IPS-18a (cell line): ENCODE data around the gene AGAP1.

Source experiments
- H3K27ac ChIP-seq: one replicate; pipeline ENCODE4 v1.5.1; 2013; ENCODE audit warnings: low read length
- H3K27me3 ChIP-seq: one replicate; pipeline ENCODE4 v1.6.1; 2013; ENCODE audit warnings: mild to moderate bottlenecking, low read length; ENCODE audit not compliant: control insufficient read depth, insufficient read depth
- H3K36me3 ChIP-seq: one replicate; pipeline ENCODE4 v1.6.1; 2013; ENCODE audit warnings: low read depth, low read length; ENCODE audit not compliant: control insufficient read depth
- H3K4me1 ChIP-seq: one replicate; pipeline ENCODE4 v1.6.1; 2013; ENCODE audit warnings: low read depth, low read length; ENCODE audit not compliant: control insufficient read depth
- H3K4me3 ChIP-seq: one replicate; pipeline ENCODE4 v1.5.1; 2013; ENCODE audit warnings: low read length
- H3K9ac ChIP-seq: one replicate; pipeline ENCODE4 v1.6.1; 2013; ENCODE audit warnings: mild to moderate bottlenecking, low read length, moderate library complexity
- H3K9me3 ChIP-seq: one replicate; pipeline ENCODE4 v1.6.1; 2013; ENCODE audit warnings: low read depth, low read length; ENCODE audit not compliant: control insufficient read depth

Gene AGAP1

DNA sequence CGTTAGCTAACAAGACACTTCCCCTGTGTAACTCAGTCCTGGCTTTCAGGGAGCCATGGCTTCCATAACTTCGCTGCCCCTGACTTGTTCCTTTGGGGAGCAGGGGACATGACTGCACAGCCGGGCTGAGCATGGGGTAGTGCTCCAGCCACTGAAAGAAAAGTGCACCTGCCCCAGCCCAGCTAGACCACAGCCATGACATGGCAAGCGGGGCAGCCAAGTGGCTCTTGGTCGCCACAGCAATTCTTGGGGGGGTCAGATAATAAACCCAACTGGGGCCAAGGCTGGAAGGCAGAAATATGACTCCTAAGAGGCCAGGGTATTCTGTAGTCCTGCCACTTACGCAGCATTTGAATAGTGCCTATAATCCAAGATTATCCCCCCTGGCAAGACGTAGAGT is 385.3 kb downstream of the AGAP1 start:
- no peaks in the 10 kb centered on the region for H3K4me1 ChIP-seq
- H3K9me3 ChIP-seq = no peaks in the 10 kb centered on the region

DNA sequence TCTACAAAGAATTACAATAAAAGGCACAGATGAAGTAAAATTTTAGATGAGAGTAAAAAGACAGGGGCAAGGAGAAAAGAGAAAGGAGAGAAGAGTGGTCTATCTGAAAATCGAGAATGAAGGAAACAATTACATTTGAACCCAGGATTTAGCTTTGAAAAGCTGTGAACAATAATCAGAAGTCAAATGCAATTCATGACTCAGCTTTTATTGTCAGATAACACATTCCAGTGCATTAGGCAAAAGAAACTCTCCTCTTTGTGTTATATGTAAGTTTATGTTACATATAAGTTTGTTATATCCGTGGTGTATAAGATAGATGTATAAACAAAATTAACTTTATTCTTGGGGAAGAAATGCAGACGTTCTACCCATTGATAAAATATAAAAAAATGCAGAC is 389.8 kb downstream of the AGAP1 start:
- Histone ChIP-seq H3K4me3 (no peak overlapping the region), H3K27me3 (no peaks in the 10 kb centered on the region), H3K36me3 (no peaks in the 10 kb centered on the region), H3K9me3 (no peaks in the 10 kb centered on the region), H3K9ac (no peak overlapping the region), H3K4me1 (no peaks in the 10 kb centered on the region), H3K27ac (no peak overlapping the region)

More for the DNA sequence above, 385.3 kb downstream of the AGAP1 start:
- H3K27ac ChIP-seq = no peak overlapping the region
- no peaks in the 10 kb centered on the region for H3K36me3 ChIP-seq
- no peak overlapping the region for H3K9ac ChIP-seq
- no peak overlapping the region for H3K4me3 ChIP-seq
- H3K27me3 ChIP-seq = no peaks in the 10 kb centered on the region

DNA sequence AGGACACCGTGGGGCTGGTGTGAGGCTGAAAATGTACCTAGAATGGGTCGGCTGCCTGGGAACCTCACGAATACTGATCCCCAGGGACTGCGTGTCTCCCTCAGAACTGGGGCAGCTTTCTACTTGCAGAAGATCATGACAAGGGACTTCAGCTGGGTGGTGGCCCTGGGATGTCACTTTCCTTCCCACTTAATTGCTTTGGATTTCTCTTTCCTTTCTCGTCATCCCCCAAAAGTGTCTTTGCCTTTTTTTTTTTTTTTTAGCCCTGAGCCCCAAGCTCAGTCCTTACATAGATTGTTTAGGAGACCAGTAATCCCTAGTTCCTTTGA is 395.4 kb downstream of the AGAP1 start:
- Histone ChIP-seq H3K27me3 (no peaks in the 10 kb centered on the region), H3K9me3 (no peaks in the 10 kb centered on the region), H3K36me3 (no peaks in the 10 kb centered on the region), H3K27ac (no peak overlapping the region), H3K4me1 (no peaks in the 10 kb centered on the region), H3K4me3 (no peak overlapping the region), H3K9ac (no peak overlapping the region)

DNA sequence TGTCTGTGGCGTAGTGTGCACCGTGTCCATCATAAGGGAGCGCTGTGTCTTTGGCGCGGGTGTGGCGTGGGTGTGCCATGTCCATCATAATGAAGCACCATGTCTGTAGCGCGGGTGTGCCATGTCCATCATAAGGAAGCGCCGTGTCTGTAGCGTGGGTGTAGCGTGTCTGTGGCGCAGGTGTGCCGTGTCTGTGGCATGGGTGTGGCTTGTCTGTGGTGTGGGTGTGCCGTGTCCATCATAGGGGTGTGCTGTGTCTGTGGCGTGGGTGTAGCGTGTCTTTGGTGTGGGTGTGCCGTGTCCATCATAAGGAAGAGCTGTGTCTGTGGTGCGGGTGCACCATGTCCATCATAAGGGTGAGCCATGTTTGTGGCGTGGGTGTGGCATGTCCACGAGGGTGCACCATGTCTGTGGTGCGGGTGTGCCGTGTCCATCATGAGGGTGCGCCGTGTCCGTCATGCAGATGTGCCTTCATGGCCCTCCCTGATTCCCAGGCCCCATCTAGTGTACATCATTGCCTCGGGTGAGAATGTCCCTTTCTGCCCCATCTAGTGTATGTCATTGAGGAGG is 399.4 kb downstream of the AGAP1 start:
- no peaks in the 10 kb centered on the region for H3K36me3 ChIP-seq
- no peaks in the 10 kb centered on the region for H3K9me3 ChIP-seq
- H3K27me3 ChIP-seq = no peaks in the 10 kb centered on the region
- H3K27ac ChIP-seq = no peak overlapping the region
- H3K4me3 ChIP-seq = no peak overlapping the region
- H3K9ac ChIP-seq = no peak overlapping the region
- H3K4me1 ChIP-seq = no peaks in the 10 kb centered on the region

DNA sequence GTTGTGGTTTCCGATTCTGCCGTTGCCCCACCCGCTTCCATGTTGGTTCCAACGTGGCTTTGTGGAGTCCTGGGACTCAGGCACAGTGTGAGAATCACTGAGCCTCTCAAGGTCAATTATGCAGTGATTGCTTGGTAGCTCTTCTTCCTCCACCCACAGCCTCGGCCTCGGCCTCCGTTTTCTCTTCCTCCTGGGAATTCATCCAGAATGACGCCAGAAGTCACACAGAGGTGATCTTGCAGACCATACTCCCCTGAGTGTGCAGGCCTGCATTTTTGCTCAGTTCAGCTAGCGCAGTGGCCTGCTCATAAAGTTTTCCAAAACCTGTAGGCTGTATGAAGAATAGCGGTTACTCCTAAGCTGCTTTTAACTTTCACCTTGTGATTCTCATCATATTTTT is 401.0 kb downstream of the AGAP1 start:
- H3K4me1 ChIP-seq = no peaks in the 10 kb centered on the region
- no peak overlapping the region for H3K4me3 ChIP-seq
- H3K9ac ChIP-seq = no peak overlapping the region
- H3K27ac ChIP-seq = no peak overlapping the region
- H3K9me3 ChIP-seq = no peaks in the 10 kb centered on the region
- H3K27me3 ChIP-seq = no peaks in the 10 kb centered on the region
- H3K36me3 ChIP-seq = no peaks in the 10 kb centered on the region

DNA sequence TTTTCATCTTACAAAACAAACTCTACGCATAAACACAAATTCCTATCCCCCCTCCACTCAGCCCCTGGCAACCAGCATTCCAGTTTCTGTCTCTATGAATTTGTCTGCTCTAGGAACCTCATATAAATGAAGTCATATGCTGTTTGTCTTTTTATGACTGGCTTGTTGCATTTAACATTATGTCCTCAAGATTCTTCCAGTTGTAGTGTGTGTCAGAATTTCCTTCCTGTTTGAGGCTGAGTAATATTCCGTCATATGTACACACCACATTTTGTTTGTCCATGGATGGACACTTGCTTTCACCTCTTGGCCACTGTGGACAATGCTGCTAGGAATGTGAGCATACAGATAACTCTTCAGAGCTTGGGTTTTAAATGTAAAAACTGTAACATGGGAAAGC is 402.2 kb downstream of the AGAP1 start:
- no peak overlapping the region for H3K27ac ChIP-seq
- no peak overlapping the region for H3K9ac ChIP-seq
- no peaks in the 10 kb centered on the region for H3K27me3 ChIP-seq
- H3K9me3 ChIP-seq = no peaks in the 10 kb centered on the region
- H3K4me1 ChIP-seq = no peaks in the 10 kb centered on the region
- no peaks in the 10 kb centered on the region for H3K36me3 ChIP-seq
- H3K4me3 ChIP-seq = no peak overlapping the region

DNA sequence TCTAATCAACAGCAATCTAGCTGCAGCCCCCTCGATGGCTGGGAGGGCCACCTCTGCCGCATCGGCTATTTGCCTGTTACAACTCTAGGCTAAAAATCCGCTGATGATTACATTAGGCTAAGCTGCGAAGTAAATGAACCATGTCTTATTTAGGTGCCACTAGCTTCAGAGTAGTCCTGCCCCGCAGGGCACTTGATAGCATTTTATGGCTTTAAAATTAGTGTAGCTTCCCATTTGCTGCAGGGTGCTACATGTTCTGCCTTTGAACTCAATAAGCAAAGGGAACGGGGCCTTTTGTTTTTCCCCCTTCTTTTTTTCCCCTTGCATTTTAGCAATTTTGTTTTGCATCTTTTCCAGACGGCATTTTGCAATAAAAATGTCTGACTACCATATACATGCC is 404.1 kb downstream of the AGAP1 start:
- Histone ChIP-seq H3K27ac (no peak overlapping the region), H3K27me3 (no peaks in the 10 kb centered on the region), H3K4me1 (no peaks in the 10 kb centered on the region), H3K9me3 (no peaks in the 10 kb centered on the region), H3K36me3 (no peaks in the 10 kb centered on the region), H3K9ac (no peak overlapping the region), H3K4me3 (no peak overlapping the region)

DNA sequence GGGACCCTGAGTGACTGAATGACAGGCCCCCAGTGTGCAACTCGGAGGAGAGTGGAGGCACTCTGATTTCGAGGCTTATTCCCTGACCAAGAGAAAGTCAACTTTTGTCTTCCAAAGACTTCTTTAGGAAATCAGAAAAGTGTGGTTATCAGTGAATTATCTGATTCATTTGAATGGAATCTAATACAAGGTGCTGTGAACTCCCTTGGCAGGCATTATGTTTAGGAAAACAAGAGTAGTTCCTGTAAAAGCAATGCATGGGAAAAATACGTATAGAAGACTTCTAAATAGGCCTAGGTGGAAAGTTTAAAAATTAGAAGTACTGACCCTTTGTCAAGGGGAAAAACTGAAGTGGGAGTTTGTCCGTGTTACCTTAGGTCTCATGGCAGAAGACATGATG is 404.9 kb downstream of the AGAP1 start:
- H3K9me3 ChIP-seq = no peaks in the 10 kb centered on the region
- no peak overlapping the region for H3K9ac ChIP-seq
- H3K4me3 ChIP-seq = no peak overlapping the region
- H3K27me3 ChIP-seq = peaks cover 3% of the 10 kb centered on the region
- peaks cover 6% of the 10 kb centered on the region for H3K4me1 ChIP-seq
- no peaks in the 10 kb centered on the region for H3K36me3 ChIP-seq
- no peak overlapping the region for H3K27ac ChIP-seq

DNA sequence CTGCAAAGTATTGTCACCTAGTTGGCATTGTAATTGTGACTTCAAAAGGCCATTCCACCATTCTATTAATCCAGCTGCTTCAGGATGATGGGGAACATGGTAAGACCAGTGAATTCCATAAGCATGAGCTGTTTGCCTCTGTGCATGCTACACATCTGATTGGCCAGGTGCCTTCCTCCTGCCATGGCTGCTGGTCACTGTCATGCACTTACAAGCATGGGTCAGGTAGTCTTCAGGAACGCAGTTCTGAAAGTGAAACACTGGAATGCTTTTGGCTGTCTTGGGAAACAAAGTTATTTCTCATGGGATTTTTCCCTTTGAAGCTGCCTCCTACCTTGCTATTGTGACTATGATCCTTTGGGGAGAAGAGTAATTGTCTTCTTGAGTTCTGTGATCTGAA is 406.8 kb downstream of the AGAP1 start:
- Histone ChIP-seq H3K9me3 (no peaks in the 10 kb centered on the region), H3K36me3 (no peaks in the 10 kb centered on the region), H3K4me3 (no peak overlapping the region), H3K9ac (no peak overlapping the region), H3K4me1 (peaks cover 13% of the 10 kb centered on the region), H3K27me3 (peaks cover 8% of the 10 kb centered on the region), H3K27ac (no peak overlapping the region)

DNA sequence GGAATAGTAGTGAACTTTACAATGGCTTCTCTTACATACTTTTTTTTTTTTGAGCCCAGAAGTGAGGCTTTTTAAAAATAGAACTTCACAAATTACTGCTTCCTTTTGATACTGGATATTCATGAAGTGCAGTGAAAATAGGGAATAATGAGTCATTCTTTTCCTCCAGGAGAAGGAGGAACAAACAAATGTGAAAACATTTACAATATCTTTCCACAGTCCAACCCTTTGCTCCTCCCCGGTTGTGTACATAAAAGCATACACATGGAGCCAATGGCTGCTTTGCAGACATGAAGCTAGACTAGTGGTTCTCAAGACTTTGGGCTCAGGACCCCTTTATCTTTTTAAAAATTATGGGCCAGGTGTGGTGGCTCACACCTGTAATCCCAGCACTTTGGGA is 407.4 kb downstream of the AGAP1 start:
- no peak overlapping the region for H3K9ac ChIP-seq
- no peaks in the 10 kb centered on the region for H3K36me3 ChIP-seq
- H3K4me1 ChIP-seq = peaks cover 13% of the 10 kb centered on the region
- no peak overlapping the region for H3K27ac ChIP-seq
- peaks cover 8% of the 10 kb centered on the region for H3K27me3 ChIP-seq
- H3K4me3 ChIP-seq = no peak overlapping the region
- no peaks in the 10 kb centered on the region for H3K9me3 ChIP-seq

GRCh38 chr2:235903782-235904584 is 410.1 kb downstream of the AGAP1 start:
- H3K9ac ChIP-seq = no peak overlapping the region
- H3K36me3 ChIP-seq = no peaks in the 10 kb centered on the region
- H3K4me1 ChIP-seq = peaks cover 13% of the 10 kb centered on the region
- H3K27ac ChIP-seq = no peak overlapping the region
- H3K27me3 ChIP-seq = peaks cover 8% of the 10 kb centered on the region
- H3K9me3 ChIP-seq = no peaks in the 10 kb centered on the region
- no peak overlapping the region for H3K4me3 ChIP-seq

DNA sequence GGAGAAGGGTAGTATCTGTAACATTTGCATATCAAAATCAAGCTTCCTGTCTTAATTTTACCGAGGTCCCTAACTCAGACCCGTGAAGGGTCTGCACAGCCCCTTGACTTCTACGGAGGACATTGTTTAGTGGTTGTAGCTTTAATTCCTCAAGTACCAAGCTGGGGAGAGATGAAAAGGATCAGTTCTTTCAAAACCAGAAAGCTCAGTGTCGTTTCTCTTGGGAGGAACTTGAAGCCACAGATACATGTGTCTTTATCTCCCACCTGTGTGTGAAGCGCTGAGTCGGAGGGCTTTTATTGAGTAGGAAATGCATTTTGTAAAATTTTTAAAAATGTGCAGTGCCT is 410.7 kb downstream of the AGAP1 start:
- H3K36me3 ChIP-seq = no peaks in the 10 kb centered on the region
- no peak overlapping the region for H3K9ac ChIP-seq
- no peaks in the 10 kb centered on the region for H3K9me3 ChIP-seq
- H3K4me3 ChIP-seq = no peak overlapping the region
- no peak overlapping the region for H3K27ac ChIP-seq
- peaks cover 13% of the 10 kb centered on the region for H3K4me1 ChIP-seq
- peaks cover 8% of the 10 kb centered on the region for H3K27me3 ChIP-seq
